SK-N-SH (cell line): ENCODE measurements around the gene SKIC8.

Experiments
- CTCF ChIP-seq: fragments of 200-600 bp; sonication (generic); IDR thresholded peaks from 2 replicates; pipeline ENCODE4 v1.6.1; 2017; ENCODE audit warnings: antibody characterized with exemption, mild to moderate bottlenecking, moderate library complexity
- EP300 ChIP-seq, 2 experiments: IDR thresholded peaks; 2 replicates each; pipeline versions ENCODE4 v1.4.0 to v1.6.1; 2012; ENCODE audit warnings: borderline replicate concordance in 1 of 2, low read depth in 1 of 2, low read length in 1 of 2
- EZH2phosphoT487 ChIP-seq: fragments of 200-600 bp; sonication (generic); IDR thresholded peaks from 2 replicates; pipeline ENCODE4 v1.6.1; 2017; ENCODE audit warnings: low read depth, mixed run types, mild to moderate bottlenecking, antibody characterized with exemption, moderate library complexity, borderline replicate concordance
- FOSL2 ChIP-seq: IDR thresholded peaks from 2 replicates; pipeline ENCODE4 v1.4.0; 2012; ENCODE audit warnings: low read depth, mild to moderate bottlenecking, moderate library complexity, borderline replicate concordance
- FOXM1 ChIP-seq: IDR thresholded peaks from 2 replicates; pipeline ENCODE4 v1.4.0; 2012; ENCODE audit warnings: low read depth, mild to moderate bottlenecking
- GABPA ChIP-seq: IDR thresholded peaks from 2 replicates; pipeline ENCODE4 v1.4.0; 2012; ENCODE audit warnings: low read depth, mild to moderate bottlenecking
- JUND ChIP-seq: IDR thresholded peaks from 2 replicates; pipeline ENCODE4 v1.4.0; 2012
- NFIC ChIP-seq: IDR thresholded peaks from 2 replicates; pipeline ENCODE4 v1.4.0; 2012; ENCODE audit warnings: borderline replicate concordance
- NRF1 ChIP-seq: IDR thresholded peaks from 2 replicates; pipeline ENCODE4 v1.6.1; 2012; ENCODE audit warnings: low read depth, mild to moderate bottlenecking, low read length
- POLR2AphosphoS5 ChIP-seq: IDR thresholded peaks from 2 replicates; pipeline ENCODE4 v1.6.1; 2012; ENCODE audit warnings: low read depth, low read length
- RCOR1 ChIP-seq: fragments of 150-350 bp; IDR thresholded peaks from 2 replicates; pipeline ENCODE4 v1.6.1; 2017; ENCODE audit warnings: antibody characterized with exemption, low read length
- RFX5 ChIP-seq: IDR thresholded peaks from 2 replicates; pipeline ENCODE4 v1.6.1; 2012; ENCODE audit warnings: mild to moderate bottlenecking, improper control_type of control experiment, low read length
- SMC3 ChIP-seq: IDR thresholded peaks from 2 replicates; pipeline ENCODE4 v1.6.1; 2012; ENCODE audit warnings: low read depth, low read length, improper control_type of control experiment
- TEAD4 ChIP-seq: IDR thresholded peaks from 2 replicates; pipeline ENCODE4 v1.4.0; 2012; ENCODE audit warnings: mild to moderate bottlenecking, borderline replicate concordance; ENCODE audit not compliant: insufficient read depth

- TF ChIP-seq JUND (no peak), POLR2AphosphoS5 (no peak), CTCF (no peak), TEAD4 (no peak), RCOR1 (no peak), RFX5 (no peak), NRF1 (no peak), NFIC (no peak), GABPA (no peak), SMC3 (no peak), FOXM1 (no peak), EP300 (IDR thresholded peaks at IDR 0.05; ENCODE audit: borderline replicate concordance in 1 of 2, low read depth in 1 of 2, low read length in 1 of 2) (no peak), FOSL2 (no peak), EZH2phosphoT487 (no peak)
Observed at GRCh38 chr15:78301326-78301725, 1.9 kb upstream of the SKIC8 start.
